Activated T-helper 1 cell treated with anti-CD3 and anti-CD28 coated beads, Interleukin-12 subunit alpha, Interleukin-12 subunit beta, Interleukin-2, Interleukin-4 antibody, amounts not matched to agents 30 ng/mL and 10 ng/mL and 1 ng/mL, durations not matched to agents 14 hours and 24 hours and 36 hours (primary cell): ENCODE results near the gene FGFR3. TPM values are rescaled to one million over a fixed set of nuclear protein-coding genes. Genes with fewer than 3 reads are reported as not detected.

ENCODE experiments used
- DNase-seq: peaks from one replicate; pipeline ENCODE4 v3.0.0; 2021; ENCODE audit warnings: low spot score
- H3K27ac Mint-ChIP-seq: one replicate; pipeline ENCODE4 v1.8.0; 2021; ENCODE audit warnings: mild to moderate bottlenecking, mixed read lengths
- H3K27me3 Mint-ChIP-seq: one replicate; pipeline ENCODE4 v1.8.0; 2022; ENCODE audit warnings: mild to moderate bottlenecking, moderate library complexity, mixed read lengths; ENCODE audit not compliant: insufficient read depth
- H3K36me3 Mint-ChIP-seq: one replicate; pipeline ENCODE4 v1.8.0; 2021; ENCODE audit warnings: low read depth, mixed read lengths
- H3K4me1 Mint-ChIP-seq: one replicate; pipeline ENCODE4 v1.8.0; 2021; ENCODE audit warnings: low read depth, mixed read lengths
- H3K4me3 Mint-ChIP-seq: one replicate; pipeline ENCODE4 v1.8.0; 2021; ENCODE audit warnings: mild to moderate bottlenecking, moderate library complexity, mixed read lengths
- H3K9me3 Mint-ChIP-seq: one replicate; pipeline ENCODE4 v1.8.0; 2021; ENCODE audit warnings: mixed read lengths
- intact Hi-C: fragments of 100-400 bp; cut with micrococcal nuclease; formaldehyde crosslinking; loops from one replicate; pipeline ENCODE4 v1.15.1; 2024
- total RNA-seq: library from RNA; stranded (reverse); gene quantifications from 2 replicates; pipeline ENCODE4 v1.2.3, GENCODE V29; 2022

The FGFR3 gene
- total RNA-seq, 1 donor from 2014 or later, result 0.29 TPM

DNA sequence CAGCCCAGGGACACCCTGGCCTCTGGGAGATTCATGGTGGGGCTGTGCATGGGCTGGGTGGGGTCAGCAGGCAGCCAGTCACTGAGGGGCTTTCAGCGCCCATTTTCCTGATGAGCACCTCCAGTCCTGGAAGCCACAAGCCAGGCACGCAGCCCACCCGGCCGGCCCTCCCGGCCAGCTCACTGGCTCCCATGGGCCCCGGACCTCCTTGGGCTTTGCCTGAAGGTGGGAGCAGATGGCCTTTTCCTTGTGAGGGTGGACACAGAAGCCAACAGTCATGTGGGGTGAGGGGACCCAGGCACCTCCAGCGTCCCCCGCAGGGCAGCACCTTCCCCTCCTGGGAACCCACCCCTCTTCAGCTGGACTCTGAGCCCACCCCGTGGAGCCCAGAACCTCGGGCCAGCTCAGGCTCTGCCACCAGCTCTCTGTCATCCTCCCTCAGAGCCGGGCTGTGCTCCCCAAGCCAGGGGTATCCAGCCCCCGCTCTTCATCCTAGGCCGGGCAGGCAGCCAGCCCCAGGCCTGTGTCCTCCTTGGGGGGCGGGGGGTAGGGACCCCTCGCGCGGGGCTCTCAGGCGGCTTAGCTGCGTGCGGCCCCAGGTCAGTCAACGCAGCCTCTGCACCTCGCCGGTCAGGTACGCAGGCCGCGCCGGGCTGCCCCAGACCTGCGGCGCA is 798 bp upstream of the FGFR3 start:
- H3K27ac Mint-ChIP-seq, result no peak overlapping the region
- peaks cover 31% of the 10 kb centered on the region for H3K27me3 Mint-ChIP-seq
- H3K36me3 Mint-ChIP-seq, result no peaks in the 10 kb centered on the region

GRCh38 chr4:1793496-1793840 is 375 bp downstream of the FGFR3 start:
- Mint-ChIP-seq H3K27me3 (peaks cover 31% of the 10 kb centered on the region), H3K36me3 (no peaks in the 10 kb centered on the region), H3K4me3 (no peak overlapping the region), H3K9me3 (no peaks in the 10 kb centered on the region), H3K4me1 (no peaks in the 10 kb centered on the region), H3K27ac (no peak overlapping the region)
- peak; percentile 8 for DNase-seq
- intact Hi-C loops, result loop anchor here (2.0 kb wide), 2 partner anchors 213 to 449 kb away; partner anchors contain the start of genes HAUS3 and POLN

More for the DNA sequence above, 798 bp upstream of the FGFR3 start:
- Mint-ChIP-seq H3K9me3 (no peaks in the 10 kb centered on the region), H3K4me3 (peak overlapping the region; percentile 37), H3K4me1 (no peaks in the 10 kb centered on the region)
- DNase-seq, result no peak
- intact Hi-C loops, result loop anchor here (2.0 kb wide), 2 partner anchors 211 to 451 kb away; partner anchors contain the start of genes HAUS3 and POLN

DNA sequence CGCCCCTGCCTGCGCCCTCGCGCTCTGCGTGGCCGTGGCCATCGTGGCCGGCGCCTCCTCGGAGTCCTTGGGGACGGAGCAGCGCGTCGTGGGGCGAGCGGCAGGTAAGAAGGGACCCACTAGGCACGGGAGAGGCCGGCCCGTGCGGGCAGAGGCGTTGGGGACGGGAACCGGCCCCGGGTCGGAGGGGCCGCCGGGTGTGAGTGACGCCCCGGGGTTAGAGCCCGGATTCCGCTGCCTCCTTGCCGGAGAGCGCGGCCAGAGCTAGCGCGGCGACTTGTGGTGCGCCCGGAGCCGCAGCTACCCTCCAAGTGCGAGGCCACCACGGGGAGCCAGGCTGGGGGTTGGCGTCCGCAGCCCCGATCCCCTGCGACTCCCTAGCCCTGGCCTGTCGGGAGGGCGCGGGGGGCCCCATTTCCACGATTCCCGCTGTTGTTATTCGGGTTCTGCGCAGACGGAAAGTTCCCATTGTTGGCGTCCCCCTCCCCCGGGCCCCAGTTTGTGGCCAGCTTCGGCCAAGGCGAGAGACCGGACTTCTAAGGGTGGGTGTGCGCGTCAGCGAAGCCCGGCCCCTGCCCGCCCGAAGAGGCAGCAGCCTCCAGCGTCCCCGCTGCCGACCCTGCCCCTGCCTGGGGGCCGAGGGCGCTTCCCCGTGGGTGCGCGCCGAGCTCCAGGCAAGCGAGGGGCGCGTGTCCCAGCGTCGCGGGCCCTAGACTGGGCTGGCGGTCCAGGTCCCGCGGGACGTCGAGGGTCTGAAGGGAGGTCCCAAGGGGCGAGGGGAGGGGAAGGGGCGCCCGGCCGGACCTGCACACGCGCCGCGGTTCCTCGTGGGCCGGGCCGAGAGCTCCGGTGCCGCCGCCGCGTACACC is 1.1 kb downstream of the FGFR3 start:
- H3K4me3 Mint-ChIP-seq, result no peak overlapping the region
- DNase-seq, result no peak
- intact Hi-C loops, result loop anchor here (2.0 kb wide), 2 partner anchors 213 to 449 kb away; partner anchors contain the start of genes HAUS3 and POLN
- no peaks in the 10 kb centered on the region for H3K9me3 Mint-ChIP-seq
- H3K27ac Mint-ChIP-seq, result no peak overlapping the region
- no peaks in the 10 kb centered on the region for H3K4me1 Mint-ChIP-seq
- H3K27me3 Mint-ChIP-seq, result peaks cover 31% of the 10 kb centered on the region
- H3K36me3 Mint-ChIP-seq, result no peaks in the 10 kb centered on the region

GRCh38 chr4:1794809-1795298 is 1.8 kb downstream of the FGFR3 start:
- DNase-seq, result no peak
- intact Hi-C loops, result no loop called here

GRCh38 chr4:1795299-1796195 is 2.5 kb downstream of the FGFR3 start:
- Mint-ChIP-seq H3K27ac (no peak overlapping the region), H3K36me3 (no peaks in the 10 kb centered on the region), H3K9me3 (no peaks in the 10 kb centered on the region), H3K27me3 (peaks cover 27% of the 10 kb centered on the region), H3K4me1 (no peaks in the 10 kb centered on the region), H3K4me3 (no peak overlapping the region)
- intact Hi-C loops, result no loop called here
- DNase-seq, result no peak

More at GRCh38 chr4:1794809-1795298, 1.8 kb downstream of the FGFR3 start:
- H3K9me3 Mint-ChIP-seq, result no peaks in the 10 kb centered on the region
- no peak overlapping the region for H3K27ac Mint-ChIP-seq
- peaks cover 31% of the 10 kb centered on the region for H3K27me3 Mint-ChIP-seq
- no peaks in the 10 kb centered on the region for H3K36me3 Mint-ChIP-seq
- H3K4me1 Mint-ChIP-seq, result no peaks in the 10 kb centered on the region
- no peak overlapping the region for H3K4me3 Mint-ChIP-seq

- Mint-ChIP-seq H3K27ac (no peak overlapping the region), H3K4me1 (no peaks in the 10 kb centered on the region), H3K9me3 (no peaks in the 10 kb centered on the region), H3K27me3 (peaks cover 17% of the 10 kb centered on the region), H3K36me3 (no peaks in the 10 kb centered on the region), H3K4me3 (no peak overlapping the region)
- intact Hi-C loops, result no loop called here
- DNase-seq, result no peak
Observed at GRCh38 chr4:1796486-1797204, 3.6 kb downstream of the FGFR3 start.

GRCh38 chr4:1797298-1797860 is 4.3 kb downstream of the FGFR3 start:
- H3K4me3 Mint-ChIP-seq, result no peak overlapping the region
- peaks cover 14% of the 10 kb centered on the region for H3K27me3 Mint-ChIP-seq
- no peaks in the 10 kb centered on the region for H3K9me3 Mint-ChIP-seq
- H3K36me3 Mint-ChIP-seq, result no peaks in the 10 kb centered on the region
- intact Hi-C loops, result no loop called here
- no peak overlapping the region for H3K27ac Mint-ChIP-seq
- no peaks in the 10 kb centered on the region for H3K4me1 Mint-ChIP-seq
- DNase-seq, result no peak

DNA sequence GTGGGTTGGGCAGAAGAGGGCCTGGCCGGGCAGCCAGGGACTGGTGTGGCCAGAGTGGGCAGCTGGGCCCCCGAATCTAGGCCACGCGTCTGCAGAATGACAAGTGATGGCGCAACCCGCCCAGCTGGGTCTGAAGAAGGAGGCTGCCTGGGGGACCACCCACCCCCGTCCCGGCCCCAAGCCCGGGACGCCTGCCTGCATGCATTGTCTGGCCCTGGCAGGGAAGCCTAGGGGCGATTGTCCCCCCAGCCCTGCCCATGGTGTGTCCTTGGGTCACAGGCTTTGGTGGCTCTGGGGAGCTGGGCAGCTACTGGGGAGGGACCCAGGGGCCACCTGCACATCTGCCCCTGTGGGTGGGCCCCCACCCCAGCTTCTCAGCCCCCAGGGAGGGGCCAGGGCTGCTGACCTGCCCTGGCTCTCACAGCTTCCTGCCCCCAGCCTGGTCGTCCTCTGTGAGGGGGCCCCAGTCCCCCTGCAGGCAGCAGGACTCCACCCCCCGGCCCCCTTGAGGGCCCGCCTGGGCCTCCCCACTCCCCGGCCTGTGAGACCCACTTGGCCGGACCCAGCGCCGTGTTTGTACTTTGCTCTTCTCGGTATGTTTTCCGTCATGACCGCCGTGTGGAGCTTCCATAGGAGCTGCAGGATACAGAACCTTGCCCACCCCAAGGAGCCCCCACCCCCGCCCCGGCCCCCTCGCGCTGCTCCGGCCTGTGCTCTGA is 4.9 kb downstream of the FGFR3 start:
- intact Hi-C loops, result no loop called here
- Mint-ChIP-seq H3K4me1 (no peaks in the 10 kb centered on the region), H3K27ac (no peak overlapping the region), H3K9me3 (no peaks in the 10 kb centered on the region), H3K27me3 (peaks cover 14% of the 10 kb centered on the region), H3K36me3 (no peaks in the 10 kb centered on the region), H3K4me3 (no peak overlapping the region)
- DNase-seq, result no peak

GRCh38 chr4:1798580-1799386 is 5.7 kb downstream of the FGFR3 start:
- intact Hi-C loops, result no loop called here
- Mint-ChIP-seq H3K36me3 (no peaks in the 10 kb centered on the region), H3K27ac (no peak overlapping the region), H3K9me3 (no peaks in the 10 kb centered on the region), H3K4me1 (no peaks in the 10 kb centered on the region), H3K27me3 (peaks cover 14% of the 10 kb centered on the region), H3K4me3 (no peak overlapping the region)
- no peak for DNase-seq

DNA sequence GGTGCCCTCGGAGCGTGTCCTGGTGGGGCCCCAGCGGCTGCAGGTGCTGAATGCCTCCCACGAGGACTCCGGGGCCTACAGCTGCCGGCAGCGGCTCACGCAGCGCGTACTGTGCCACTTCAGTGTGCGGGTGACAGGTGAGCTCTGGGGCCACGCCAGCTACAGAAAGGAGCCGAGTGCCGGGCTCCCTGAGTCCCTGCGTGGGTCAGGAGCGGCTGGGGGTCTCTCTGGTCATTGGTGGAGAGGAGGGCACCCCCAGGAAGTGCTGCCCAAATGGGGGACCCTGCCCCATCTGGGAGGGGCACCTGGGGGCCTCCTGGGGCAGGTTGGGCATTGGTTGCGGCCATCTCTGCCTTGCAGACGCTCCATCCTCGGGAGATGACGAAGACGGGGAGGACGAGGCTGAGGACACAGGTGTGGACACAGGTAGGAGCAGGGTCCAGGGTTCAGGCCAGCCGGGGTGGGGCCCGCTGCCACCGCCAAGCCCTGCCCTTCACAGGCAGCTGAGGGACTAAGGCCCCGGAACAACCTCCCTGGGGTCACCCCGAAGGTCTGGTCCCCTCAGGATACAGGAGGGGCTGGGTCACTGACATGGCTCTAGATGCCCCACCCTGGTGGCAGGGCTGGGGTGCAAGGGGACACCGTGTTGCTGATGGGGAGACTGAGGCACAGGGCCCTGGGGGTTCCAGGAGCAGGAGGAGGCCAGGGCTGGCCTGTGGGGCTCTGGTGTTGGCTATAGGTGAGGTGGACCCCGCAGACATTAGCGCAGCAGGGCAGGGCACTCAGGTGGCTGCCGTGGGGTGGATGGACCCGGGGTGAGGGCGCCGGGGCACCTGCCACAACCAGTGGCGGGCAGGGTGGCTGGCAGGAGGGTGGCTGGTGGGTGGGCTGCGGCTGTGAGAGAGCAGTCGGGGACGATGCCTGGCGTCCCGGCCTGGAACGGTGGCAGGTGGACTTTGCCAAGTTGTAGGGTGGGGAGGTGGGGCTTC is 6.6 kb downstream of the FGFR3 start:
- no peaks in the 10 kb centered on the region for H3K4me1 Mint-ChIP-seq
- H3K4me3 Mint-ChIP-seq, result no peak overlapping the region
- H3K27ac Mint-ChIP-seq, result no peak overlapping the region
- DNase-seq, result no peak
- H3K27me3 Mint-ChIP-seq, result peaks cover 14% of the 10 kb centered on the region
- intact Hi-C loops, result no loop called here
- no peaks in the 10 kb centered on the region for H3K36me3 Mint-ChIP-seq
- H3K9me3 Mint-ChIP-seq, result no peaks in the 10 kb centered on the region
